Stimulated activated CD4-positive, alpha-beta T cell treated with anti-CD3 and anti-CD28 coated beads, Interleukin-15, amount 100 ng/mL, for 1 hour (primary cell): ENCODE measurements around the gene ITGB7.

Experiments used
- DNase-seq, 2 donors: peaks; one replicate each; pipeline ENCODE4 v3.0.0-alpha.2; 2020; ENCODE audit warnings: low read depth in 1 of 2, low spot score in 1 of 2

Gene ITGB7

GRCh38 chr12:53197011-53197640 is 9.9 kb downstream of the ITGB7 start:
- DNase-seq: no peak

GRCh38 chr12:53196486-53196885 is 10.6 kb downstream of the ITGB7 start:
- no peak for DNase-seq

- DNase-seq: no peak
Observed at GRCh38 chr12:53195516-53196420, 11.3 kb downstream of the ITGB7 start.

GRCh38 chr12:53194973-53195372 is 12.1 kb downstream of the ITGB7 start:
- DNase-seq: no peak

GRCh38 chr12:53193985-53194716 is 12.9 kb downstream of the ITGB7 start:
- no peak for DNase-seq

- DNase-seq: no peak
Observed at GRCh38 chr12:53193040-53193439, 14.0 kb downstream of the ITGB7 start.

GRCh38 chr12:53192531-53193021 is 14.5 kb downstream of the ITGB7 start:
- no peak for DNase-seq

- DNase-seq: no peak
Observed at GRCh38 chr12:53191885-53192530, 15.0 kb downstream of the ITGB7 start.

- no peak for DNase-seq
Observed at GRCh38 chr12:53191096-53191884, 15.8 kb downstream of the ITGB7 start.

- DNase-seq: peak; percentile 34 to 41
Observed at GRCh38 chr12:53190108-53190729, 16.8 kb downstream of the ITGB7 start.

GRCh38 chr12:53187145-53187899 is 19.7 kb downstream of the ITGB7 start:
- DNase-seq: no peak

GRCh38 chr12:53186745-53187144 is 20.3 kb downstream of the ITGB7 start:
- no peak for DNase-seq

GRCh38 chr12:53185582-53186153 is 21.4 kb downstream of the ITGB7 start:
- DNase-seq: no peak

GRCh38 chr12:53184828-53185227 is 22.2 kb downstream of the ITGB7 start:
- DNase-seq: no peak

GRCh38 chr12:53182903-53183302 is 24.1 kb downstream of the ITGB7 start:
- DNase-seq: no peak

GRCh38 chr12:53181935-53182334 is 25.1 kb downstream of the ITGB7 start:
- no peak for DNase-seq

GRCh38 chr12:53180931-53181645 is 26.0 kb downstream of the ITGB7 start:
- DNase-seq: peak; percentile 61 to 70
